ENCODE measurements around the gene UTP20.

UTP20 gene

DNA sequence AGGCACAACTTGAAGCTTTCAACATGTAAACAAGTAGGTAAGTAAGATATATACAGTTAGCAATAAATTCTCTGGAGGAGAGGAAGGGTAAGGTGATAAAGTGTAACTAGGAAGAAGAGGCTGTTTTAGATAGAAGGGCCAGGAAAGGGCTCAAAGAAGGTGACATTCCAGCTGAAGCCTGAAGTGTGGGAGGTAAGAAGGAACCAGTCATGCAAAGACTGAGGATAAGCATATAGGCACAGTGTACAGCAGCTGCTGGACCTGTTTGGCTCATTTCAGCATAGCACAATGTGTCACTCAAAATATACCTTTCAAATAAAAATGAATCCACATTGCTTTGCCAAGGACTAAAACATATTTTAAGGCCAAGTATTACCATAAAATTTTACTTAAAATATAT, 156.2 kb downstream of the UTP20 start:
- DNase-seq (ENCODE audit: low read depth, low spot score), result no peak

Measured in iPS DF 19.7 (cell line).